ENCODE results near the gene SLC25A10.

The SLC25A10 gene

GRCh38 chr17:81714412-81715106 is 2.5 kb downstream of the SLC25A10 start:
- Histone ChIP-seq H3K9me3 (ENCODE audit: control insufficient read depth in 1 of 2, low read length in 2 of 2) (no peaks in the 10 kb centered on the region), H3K36me3 (ENCODE audit: control insufficient read depth in 1 of 2, insufficient read depth in 2 of 2, low read length in 2 of 2) (peaks cover 4 to 11% of the 10 kb centered on the region in 2 donors), H3K27ac (ENCODE audit: low read depth, low read length) (no peak overlapping the region), H3K4me3 (ENCODE audit: low read depth in 1 of 2, low read length in 2 of 2) (peak overlapping the region in 1 of 2 donors; percentile 66), H3K27me3 (ENCODE audit: control insufficient read depth in 1 of 2, insufficient read depth in 2 of 2, low read length in 2 of 2) (no peaks in the 10 kb centered on the region), H3K4me1 (ENCODE audit: control insufficient read depth in 1 of 2, insufficient read depth in 2 of 2, low read length in 2 of 2) (peaks cover 25 to 40% of the 10 kb centered on the region in 2 donors), H3K9ac (ENCODE audit: low read depth in 1 of 2, low read length in 2 of 2) (peak overlapping the region in 1 of 2 donors; percentile 70)

GRCh38 chr17:81715107-81715871 is 3.2 kb downstream of the SLC25A10 start:
- H3K27me3 ChIP-seq (ENCODE audit: control insufficient read depth in 1 of 2, insufficient read depth in 2 of 2, low read length in 2 of 2), result no peaks in the 10 kb centered on the region
- peaks cover 21 to 35% of the 10 kb centered on the region in 2 donors for H3K4me1 ChIP-seq (ENCODE audit: control insufficient read depth in 1 of 2, insufficient read depth in 2 of 2, low read length in 2 of 2)
- no peak overlapping the region for H3K27ac ChIP-seq (ENCODE audit: low read depth, low read length)
- no peak overlapping the region for H3K9ac ChIP-seq (ENCODE audit: low read depth in 1 of 2, low read length in 2 of 2)
- H3K36me3 ChIP-seq (ENCODE audit: control insufficient read depth in 1 of 2, insufficient read depth in 2 of 2, low read length in 2 of 2), result peaks cover 4 to 11% of the 10 kb centered on the region in 2 donors
- no peak overlapping the region for H3K4me3 ChIP-seq (ENCODE audit: low read depth in 1 of 2, low read length in 2 of 2)
- H3K9me3 ChIP-seq (ENCODE audit: control insufficient read depth in 1 of 2, low read length in 2 of 2), result no peaks in the 10 kb centered on the region

GRCh38 chr17:81715872-81716673 is 4.0 kb downstream of the SLC25A10 start:
- Histone ChIP-seq H3K9ac (ENCODE audit: low read depth in 1 of 2, low read length in 2 of 2) (no peak overlapping the region), H3K27me3 (ENCODE audit: control insufficient read depth in 1 of 2, insufficient read depth in 2 of 2, low read length in 2 of 2) (no peaks in the 10 kb centered on the region), H3K27ac (ENCODE audit: low read depth, low read length) (no peak overlapping the region), H3K9me3 (ENCODE audit: control insufficient read depth in 1 of 2, low read length in 2 of 2) (no peaks in the 10 kb centered on the region), H3K36me3 (ENCODE audit: control insufficient read depth in 1 of 2, insufficient read depth in 2 of 2, low read length in 2 of 2) (peaks cover 4 to 11% of the 10 kb centered on the region in 2 donors), H3K4me1 (ENCODE audit: control insufficient read depth in 1 of 2, insufficient read depth in 2 of 2, low read length in 2 of 2) (peaks cover 13 to 27% of the 10 kb centered on the region in 2 donors), H3K4me3 (ENCODE audit: low read depth in 1 of 2, low read length in 2 of 2) (no peak overlapping the region)

GRCh38 chr17:81716674-81716996 is 4.6 kb downstream of the SLC25A10 start:
- H3K9ac ChIP-seq (ENCODE audit: low read depth in 1 of 2, low read length in 2 of 2), result no peak overlapping the region
- H3K36me3 ChIP-seq (ENCODE audit: control insufficient read depth in 1 of 2, insufficient read depth in 2 of 2, low read length in 2 of 2), result peaks cover 4 to 11% of the 10 kb centered on the region in 2 donors

GRCh38 chr17:81717049-81717765 is 5.1 kb downstream of the SLC25A10 start:
- H3K27me3 ChIP-seq (ENCODE audit: control insufficient read depth in 1 of 2, insufficient read depth in 2 of 2, low read length in 2 of 2), result no peaks in the 10 kb centered on the region
- no peak overlapping the region for H3K4me3 ChIP-seq (ENCODE audit: low read depth in 1 of 2, low read length in 2 of 2)
- peaks cover 18 to 30% of the 10 kb centered on the region in 2 donors for H3K4me1 ChIP-seq (ENCODE audit: control insufficient read depth in 1 of 2, insufficient read depth in 2 of 2, low read length in 2 of 2)
- H3K36me3 ChIP-seq (ENCODE audit: control insufficient read depth in 1 of 2, insufficient read depth in 2 of 2, low read length in 2 of 2), result peaks cover 4 to 11% of the 10 kb centered on the region in 2 donors
- H3K9me3 ChIP-seq (ENCODE audit: control insufficient read depth in 1 of 2, low read length in 2 of 2), result no peaks in the 10 kb centered on the region
- H3K9ac ChIP-seq (ENCODE audit: low read depth in 1 of 2, low read length in 2 of 2), result no peak overlapping the region
- H3K27ac ChIP-seq (ENCODE audit: low read depth, low read length), result no peak overlapping the region

More at GRCh38 chr17:81716674-81716996, 4.6 kb downstream of the SLC25A10 start:
- no peaks in the 10 kb centered on the region for H3K9me3 ChIP-seq (ENCODE audit: control insufficient read depth in 1 of 2, low read length in 2 of 2)
- H3K4me1 ChIP-seq (ENCODE audit: control insufficient read depth in 1 of 2, insufficient read depth in 2 of 2, low read length in 2 of 2), result peaks cover 12 to 25% of the 10 kb centered on the region in 2 donors
- H3K27me3 ChIP-seq (ENCODE audit: control insufficient read depth in 1 of 2, insufficient read depth in 2 of 2, low read length in 2 of 2), result no peaks in the 10 kb centered on the region
- no peak overlapping the region for H3K27ac ChIP-seq (ENCODE audit: low read depth, low read length)
- H3K4me3 ChIP-seq (ENCODE audit: low read depth in 1 of 2, low read length in 2 of 2), result no peak overlapping the region

GRCh38 chr17:81717766-81718089 is 5.6 kb downstream of the SLC25A10 start:
- Histone ChIP-seq H3K36me3 (ENCODE audit: control insufficient read depth in 1 of 2, insufficient read depth in 2 of 2, low read length in 2 of 2) (peaks cover 4 to 11% of the 10 kb centered on the region in 2 donors), H3K4me1 (ENCODE audit: control insufficient read depth in 1 of 2, insufficient read depth in 2 of 2, low read length in 2 of 2) (peaks cover 20 to 34% of the 10 kb centered on the region in 2 donors), H3K9ac (ENCODE audit: low read depth in 1 of 2, low read length in 2 of 2) (no peak overlapping the region), H3K4me3 (ENCODE audit: low read depth in 1 of 2, low read length in 2 of 2) (no peak overlapping the region), H3K9me3 (ENCODE audit: control insufficient read depth in 1 of 2, low read length in 2 of 2) (no peaks in the 10 kb centered on the region), H3K27me3 (ENCODE audit: control insufficient read depth in 1 of 2, insufficient read depth in 2 of 2, low read length in 2 of 2) (no peaks in the 10 kb centered on the region), H3K27ac (ENCODE audit: low read depth, low read length) (no peak overlapping the region)

GRCh38 chr17:81719410-81720266 is 7.6 kb downstream of the SLC25A10 start:
- Histone ChIP-seq H3K4me1 (ENCODE audit: control insufficient read depth in 1 of 2, insufficient read depth in 2 of 2, low read length in 2 of 2) (peaks cover 24% of the 10 kb centered on the region in 2 donors), H3K27ac (ENCODE audit: low read depth, low read length) (no peak overlapping the region), H3K4me3 (ENCODE audit: low read depth in 1 of 2, low read length in 2 of 2) (no peak overlapping the region), H3K36me3 (ENCODE audit: control insufficient read depth in 1 of 2, insufficient read depth in 2 of 2, low read length in 2 of 2) (peaks cover 4 to 11% of the 10 kb centered on the region in 2 donors), H3K9ac (ENCODE audit: low read depth in 1 of 2, low read length in 2 of 2) (no peak overlapping the region), H3K9me3 (ENCODE audit: control insufficient read depth in 1 of 2, low read length in 2 of 2) (no peaks in the 10 kb centered on the region), H3K27me3 (ENCODE audit: control insufficient read depth in 1 of 2, insufficient read depth in 2 of 2, low read length in 2 of 2) (no peaks in the 10 kb centered on the region)

GRCh38 chr17:81720267-81721071 is 8.4 kb downstream of the SLC25A10 start:
- no peak overlapping the region for H3K9ac ChIP-seq (ENCODE audit: low read depth in 1 of 2, low read length in 2 of 2)
- peaks cover 0 to 11% of the 10 kb centered on the region in 2 donors for H3K36me3 ChIP-seq (ENCODE audit: control insufficient read depth in 1 of 2, insufficient read depth in 2 of 2, low read length in 2 of 2)
- H3K4me3 ChIP-seq (ENCODE audit: low read depth in 1 of 2, low read length in 2 of 2), result no peak overlapping the region
- H3K27me3 ChIP-seq (ENCODE audit: control insufficient read depth in 1 of 2, insufficient read depth in 2 of 2, low read length in 2 of 2), result no peaks in the 10 kb centered on the region
- H3K4me1 ChIP-seq (ENCODE audit: control insufficient read depth in 1 of 2, insufficient read depth in 2 of 2, low read length in 2 of 2), result peaks cover 22 to 24% of the 10 kb centered on the region in 2 donors
- H3K27ac ChIP-seq (ENCODE audit: low read depth, low read length), result no peak overlapping the region
- H3K9me3 ChIP-seq (ENCODE audit: control insufficient read depth in 1 of 2, low read length in 2 of 2), result no peaks in the 10 kb centered on the region

Data from duodenal mucosa (tissue), 2 donors.